GM12892 (cell line): ENCODE results near the gene CCDC172.

Source experiments
- POLR2A ChIP-seq: IDR thresholded peaks from 2 replicates; pipeline ENCODE4 v1.6.1; 2011; ENCODE audit warnings: low read depth, low read length, control low read depth
- POLR2AphosphoS5 ChIP-seq: IDR thresholded peaks from 2 replicates; pipeline ENCODE4 v1.6.1; 2011; ENCODE audit warnings: low read depth, low read length, control low read depth
- TAF1 ChIP-seq: IDR thresholded peaks from 2 replicates; pipeline ENCODE4 v1.6.1; 2011; ENCODE audit warnings: low read depth, mild to moderate bottlenecking, control low read depth, low read length, borderline replicate concordance

DNA sequence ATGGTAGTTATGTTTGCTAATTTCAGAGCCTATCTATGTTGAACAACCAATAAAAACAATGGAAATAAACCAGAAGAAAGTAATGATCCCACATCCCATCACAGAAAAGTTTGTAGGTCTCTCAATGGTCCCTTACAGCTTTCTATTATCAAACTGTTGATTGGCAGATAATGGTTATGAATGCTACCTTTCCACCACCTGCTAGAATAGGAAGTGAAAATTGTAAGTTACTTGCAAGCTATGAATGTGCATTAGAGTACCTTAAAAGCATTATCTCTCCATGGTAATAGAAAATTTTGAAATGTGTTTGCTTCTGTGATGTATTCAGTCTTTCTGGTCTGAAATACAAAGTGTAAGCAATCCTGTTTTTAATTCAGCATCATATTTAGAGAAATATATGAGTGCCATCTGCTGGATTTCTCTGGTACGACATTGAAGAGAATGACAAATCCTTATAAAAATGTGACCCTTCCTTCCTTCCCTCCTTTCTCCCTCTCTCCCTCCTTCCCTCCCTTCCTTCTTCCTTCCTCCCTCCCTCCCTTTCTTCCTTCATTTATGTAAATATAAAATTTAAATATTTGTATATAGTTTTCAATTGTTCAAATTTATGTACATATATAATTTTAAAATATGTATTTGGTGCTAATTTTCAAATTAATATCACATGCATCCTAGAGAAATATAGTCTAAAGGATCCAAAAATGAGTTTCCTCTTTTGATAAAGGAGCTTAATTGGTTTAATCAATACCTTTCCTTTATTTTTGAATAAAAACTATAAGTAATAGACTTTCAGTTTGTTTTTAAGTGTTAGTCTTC is 62.0 kb downstream of the CCDC172 start:
- TF ChIP-seq POLR2A = no peak
- TF ChIP-seq POLR2AphosphoS5 = no peak
- TF ChIP-seq TAF1 = no peak
